ENCODE data around the gene PIGQ.

Gene PIGQ

GRCh38 chr16:630815-631405 is 61.1 kb downstream of the PIGQ start, which contains the start of gene WFIKKN1:
Gene WFIKKN1 (plus strand): TSS chr16:630985. CDS start chr16:631254, 269 bp downstream.
- TF ChIP-seq CTCF (IDR thresholded peaks at IDR 0.05; ENCODE audit: low read depth, low read length) = no peak
- no peaks in the 10 kb centered on the region for H3K9me3 ChIP-seq (ENCODE audit: severe bottlenecking)
- H3K27me3 ChIP-seq (ENCODE audit: insufficient read depth, low read depth, severe bottlenecking) = no peaks in the 10 kb centered on the region
- no peak within 1 kb of the TSS for H3K4me3 ChIP-seq (ENCODE audit: low read depth, low read length)
- H3K36me3 ChIP-seq = peaks cover 55% of the 10 kb centered on the region
- DNase-seq = no peak
- H3K27ac ChIP-seq = peak within 1 kb of the TSS; percentile 96

- Histone ChIP-seq H3K27me3 (ENCODE audit: insufficient read depth, low read depth, severe bottlenecking) (no peaks in the 10 kb centered on the region), H3K4me3 (ENCODE audit: low read depth, low read length) (no peak overlapping the region), H3K27ac (no peak overlapping the region), H3K36me3 (peaks cover 45% of the 10 kb centered on the region), H3K9me3 (ENCODE audit: severe bottlenecking) (no peaks in the 10 kb centered on the region)
- no peak for TF ChIP-seq CTCF (IDR thresholded peaks at IDR 0.05; ENCODE audit: low read depth, low read length)
- DNase-seq = no peak
Measured at GRCh38 chr16:631808-632358, 62.1 kb downstream of the PIGQ start.

- H3K4me3 ChIP-seq (ENCODE audit: low read depth, low read length) = no peak overlapping the region
- no peak overlapping the region for H3K27ac ChIP-seq
- no peaks in the 10 kb centered on the region for H3K9me3 ChIP-seq (ENCODE audit: severe bottlenecking)
- H3K36me3 ChIP-seq = peaks cover 37% of the 10 kb centered on the region
- no peak for DNase-seq
- no peaks in the 10 kb centered on the region for H3K27me3 ChIP-seq (ENCODE audit: insufficient read depth, low read depth, severe bottlenecking)
- TF ChIP-seq CTCF (IDR thresholded peaks at IDR 0.05; ENCODE audit: low read depth, low read length) = no peak
Measured at GRCh38 chr16:632486-633335, 62.9 kb downstream of the PIGQ start.

- no peak for TF ChIP-seq CTCF (IDR thresholded peaks at IDR 0.05; ENCODE audit: low read depth, low read length)
- H3K4me3 ChIP-seq (ENCODE audit: low read depth, low read length) = no peak overlapping the region
- DNase-seq = no peak
- no peak overlapping the region for H3K27ac ChIP-seq
- H3K36me3 ChIP-seq = peaks cover 29% of the 10 kb centered on the region
- H3K27me3 ChIP-seq (ENCODE audit: insufficient read depth, low read depth, severe bottlenecking) = no peaks in the 10 kb centered on the region
- no peaks in the 10 kb centered on the region for H3K9me3 ChIP-seq (ENCODE audit: severe bottlenecking)
Measured at GRCh38 chr16:633336-634050, 63.7 kb downstream of the PIGQ start.
